ENCODE measurements around the gene GARNL3. TPM values are rescaled to one million over a fixed set of nuclear protein-coding genes. Genes with fewer than 3 reads are reported as not detected.

Gene GARNL3
- total and polyA plus RNA-seq, 2 of the 13 experiments (the other 11 are each of a cell fraction or from before 2014, with no cell fraction given): 3.9 to 11.0 TPM

GRCh38 chr9:127224178-127224882 is 40.2 kb upstream of the GARNL3 start (continued):
- peak; percentile 27; the same call in 1 of the 2 replicates for TF ChIP-seq FOXC1 (CRISPR knock-in tag; IDR thresholded peaks at IDR 0.05; ENCODE audit: borderline replicate concordance)
- TF ChIP-seq ZNF121 (CRISPR knock-in tag; IDR thresholded peaks at IDR 0.05): no peak
- TF ChIP-seq ZBTB1 (CRISPR knock-in tag; IDR thresholded peaks at IDR 0.05; ENCODE audit: borderline replicate concordance): no peak
- no peak for TF ChIP-seq LRRFIP1 (CRISPR knock-in tag; conservative IDR thresholded peaks at IDR 0.05)
- TF ChIP-seq MTF1 (CRISPR knock-in tag; IDR thresholded peaks at IDR 0.05): no peak
- no peak for TF ChIP-seq SNAI1 (CRISPR knock-in tag; IDR thresholded peaks at IDR 0.05; ENCODE audit: borderline replicate concordance)
- TF ChIP-seq ELF1 (CRISPR knock-in tag; IDR thresholded peaks at IDR 0.05): no peak
- peak; percentile 45; the same call in 1 of the 2 replicates for TF ChIP-seq ZBTB4 (CRISPR knock-in tag; IDR thresholded peaks at IDR 0.05; ENCODE audit: borderline replicate concordance)
- no peak for TF ChIP-seq JARID2 (CRISPR knock-in tag; IDR thresholded peaks at IDR 0.05; ENCODE audit: insufficient replicate concordance)
- no peak for TF ChIP-seq KDM1A (CRISPR knock-in tag; IDR thresholded peaks at IDR 0.05)
- no peak for TF ChIP-seq SKI (IDR thresholded peaks at IDR 0.05; ENCODE audit: partially characterized antibody)
- TF ChIP-seq ARNT (IDR thresholded peaks at IDR 0.05): no peak
- no peak for TF ChIP-seq FOXO1 (CRISPR knock-in tag; IDR thresholded peaks at IDR 0.05)
- peak; percentile 35 to 69; a peak in 3 of 4 replicates for TF ChIP-seq POLR2A (IDR thresholded peaks at IDR 0.05; ENCODE audit: insufficient read depth in 1 of 2, low read depth in 2 of 2, low read length in 2 of 2)
- no peak for TF ChIP-seq ZNF337 (CRISPR knock-in tag; IDR thresholded peaks at IDR 0.05; ENCODE audit: borderline replicate concordance, low read depth)
- no peak for TF ChIP-seq ZNF460 (CRISPR knock-in tag; IDR thresholded peaks at IDR 0.05; ENCODE audit: borderline replicate concordance)
- TF ChIP-seq MXD4 (CRISPR knock-in tag; IDR thresholded peaks at IDR 0.05): no peak
- no peak for TF ChIP-seq MEIS2 (CRISPR knock-in tag; IDR thresholded peaks at IDR 0.05)
- TF ChIP-seq ZNF446 (CRISPR knock-in tag; IDR thresholded peaks at IDR 0.05): no peak; the same call in 1 of the 2 replicates
- no peak for TF ChIP-seq NCOA5 (CRISPR knock-in tag; IDR thresholded peaks at IDR 0.05)
- TF ChIP-seq ZNF468 (CRISPR knock-in tag; IDR thresholded peaks at IDR 0.05): peak; percentile 90
- no peak for TF ChIP-seq PRDM10 (CRISPR knock-in tag; IDR thresholded peaks at IDR 0.05; ENCODE audit: low read depth)
